Activated CD4-positive, alpha-beta T cell treated with anti-CD3 and anti-CD28 coated beads, Interleukin-2, amount 10 ng/mL, durations not matched to agents 24 days and 14 days (primary cell): ENCODE measurements around the gene GALNT13. TPM values are rescaled to one million over a fixed set of nuclear protein-coding genes. Genes with fewer than 3 reads are reported as not detected.

Experiments
- DNase-seq: peaks from one replicate; pipeline ENCODE4 v3.0.0; 2022
- H3K27ac Mint-ChIP-seq: one replicate; pipeline ENCODE4 v1.8.0; 2022; ENCODE audit warnings: mild to moderate bottlenecking, mixed read lengths
- H3K27me3 Mint-ChIP-seq: one replicate; pipeline ENCODE4 v1.8.0; 2022; ENCODE audit warnings: mixed read lengths
- H3K36me3 Mint-ChIP-seq: one replicate; pipeline ENCODE4 v1.8.0; 2022; ENCODE audit warnings: low read depth, mild to moderate bottlenecking, mixed read lengths
- H3K4me1 Mint-ChIP-seq: one replicate; pipeline ENCODE4 v1.8.0; 2021; ENCODE audit warnings: mixed read lengths
- H3K4me3 Mint-ChIP-seq: one replicate; pipeline ENCODE4 v1.8.0; 2022; ENCODE audit warnings: mild to moderate bottlenecking, moderate library complexity, mixed read lengths
- H3K9me3 Mint-ChIP-seq: one replicate; pipeline ENCODE4 v1.8.0; 2021; ENCODE audit warnings: mixed read lengths
- intact Hi-C: fragments of 100-400 bp; cut with micrococcal nuclease; formaldehyde crosslinking; loops from one replicate; pipeline ENCODE4 v1.15.1; 2023
- total RNA-seq: library from RNA; stranded (reverse); gene quantifications from 2 replicates; pipeline ENCODE4 v1.2.3, GENCODE V29; 2022

Gene GALNT13
- 0.19 TPM in 1 of 2 replicates, not detected in the other for total RNA-seq

- no peak within 1 kb of the TSS for H3K4me3 Mint-ChIP-seq
- no peaks in the 10 kb centered on the region for H3K4me1 Mint-ChIP-seq
- intact Hi-C loops: loop anchor here (10.0 kb wide), 1 partner anchor 397 kb away; the partner anchor contains the start of gene RPRM
- peaks cover 23% of the 10 kb centered on the region for H3K27me3 Mint-ChIP-seq
- H3K9me3 Mint-ChIP-seq: no peaks in the 10 kb centered on the region
- no peak within 1 kb of the TSS for H3K27ac Mint-ChIP-seq
- no peak for DNase-seq
- H3K36me3 Mint-ChIP-seq: no peaks in the 10 kb centered on the region
Observed at GRCh38 chr2:153871231-153872221, at the start of gene GALNT13. Gene GALNT13 (plus strand): TSS chr2:153871922.

GRCh38 chr2:153823880-153824279 lies 47.8 kb upstream of the GALNT13 start:
- H3K36me3 Mint-ChIP-seq: no peaks in the 10 kb centered on the region
- no peaks in the 10 kb centered on the region for H3K4me1 Mint-ChIP-seq
- no peak overlapping the region for H3K4me3 Mint-ChIP-seq
- H3K9me3 Mint-ChIP-seq: peaks cover 10% of the 10 kb centered on the region
- intact Hi-C loops: no loop called here
- DNase-seq: no peak
- H3K27ac Mint-ChIP-seq: no peak overlapping the region
- H3K27me3 Mint-ChIP-seq: no peaks in the 10 kb centered on the region

- intact Hi-C loops: no loop called here
- H3K27me3 Mint-ChIP-seq: no peaks in the 10 kb centered on the region
- H3K36me3 Mint-ChIP-seq: no peaks in the 10 kb centered on the region
- H3K27ac Mint-ChIP-seq: no peak overlapping the region
- H3K4me3 Mint-ChIP-seq: no peak overlapping the region
- peaks cover 6% of the 10 kb centered on the region for H3K9me3 Mint-ChIP-seq
- no peak for DNase-seq
- H3K4me1 Mint-ChIP-seq: no peaks in the 10 kb centered on the region
Observed at GRCh38 chr2:153828335-153828734, 43.4 kb upstream of the GALNT13 start.

GRCh38 chr2:153834662-153835061 lies 37.1 kb upstream of the GALNT13 start:
- H3K4me3 Mint-ChIP-seq: no peak overlapping the region
- no peak for DNase-seq
- no peaks in the 10 kb centered on the region for H3K4me1 Mint-ChIP-seq
- H3K27me3 Mint-ChIP-seq: no peaks in the 10 kb centered on the region
- H3K27ac Mint-ChIP-seq: no peak overlapping the region
- no peaks in the 10 kb centered on the region for H3K36me3 Mint-ChIP-seq
- H3K9me3 Mint-ChIP-seq: no peaks in the 10 kb centered on the region
- intact Hi-C loops: no loop called here

GRCh38 chr2:153858250-153858649 lies 13.5 kb upstream of the GALNT13 start:
- H3K9me3 Mint-ChIP-seq: no peaks in the 10 kb centered on the region
- no peaks in the 10 kb centered on the region for H3K4me1 Mint-ChIP-seq
- H3K27ac Mint-ChIP-seq: no peak overlapping the region
- no peaks in the 10 kb centered on the region for H3K27me3 Mint-ChIP-seq
- intact Hi-C loops: no loop called here
- no peaks in the 10 kb centered on the region for H3K36me3 Mint-ChIP-seq
- H3K4me3 Mint-ChIP-seq: no peak overlapping the region
- DNase-seq: no peak

GRCh38 chr2:153864022-153864421 lies 7.7 kb upstream of the GALNT13 start:
- intact Hi-C loops: no loop called here
- Mint-ChIP-seq H3K36me3 (no peaks in the 10 kb centered on the region), H3K9me3 (no peaks in the 10 kb centered on the region), H3K4me1 (no peaks in the 10 kb centered on the region), H3K27ac (no peak overlapping the region), H3K4me3 (no peak overlapping the region), H3K27me3 (no peaks in the 10 kb centered on the region)
- DNase-seq: no peak

- no peak overlapping the region for H3K4me3 Mint-ChIP-seq
- no peaks in the 10 kb centered on the region for H3K4me1 Mint-ChIP-seq
- no peaks in the 10 kb centered on the region for H3K36me3 Mint-ChIP-seq
- peaks cover 10% of the 10 kb centered on the region for H3K27me3 Mint-ChIP-seq
- H3K9me3 Mint-ChIP-seq: no peaks in the 10 kb centered on the region
- no peak overlapping the region for H3K27ac Mint-ChIP-seq
- intact Hi-C loops: no loop called here
- DNase-seq: no peak
Observed at GRCh38 chr2:153866595-153866994, 5.1 kb upstream of the GALNT13 start.

- no peak for DNase-seq
- peaks cover 23% of the 10 kb centered on the region for H3K27me3 Mint-ChIP-seq
- intact Hi-C loops: loop anchor here (10.0 kb wide), 1 partner anchor 396 kb away; the partner anchor contains the start of gene RPRM
Observed at GRCh38 chr2:153870308-153870707, 1.4 kb upstream of the GALNT13 start.

GRCh38 chr2:153872311-153873051 lies 759 bp downstream of the GALNT13 start:
- Mint-ChIP-seq H3K9me3 (no peaks in the 10 kb centered on the region), H3K27ac (no peak overlapping the region), H3K36me3 (no peaks in the 10 kb centered on the region), H3K4me1 (no peaks in the 10 kb centered on the region), H3K4me3 (no peak overlapping the region), H3K27me3 (peaks cover 23% of the 10 kb centered on the region)
- intact Hi-C loops: loop anchor here (10.0 kb wide), 1 partner anchor 398 kb away; the partner anchor contains the start of gene RPRM
- no peak for DNase-seq

More at GRCh38 chr2:153870308-153870707, 1.4 kb upstream of the GALNT13 start:
- no peak overlapping the region for H3K4me3 Mint-ChIP-seq
- H3K4me1 Mint-ChIP-seq: no peaks in the 10 kb centered on the region
- H3K36me3 Mint-ChIP-seq: no peaks in the 10 kb centered on the region
- no peak overlapping the region for H3K27ac Mint-ChIP-seq
- H3K9me3 Mint-ChIP-seq: no peaks in the 10 kb centered on the region

GRCh38 chr2:153873052-153874048 lies 1.6 kb downstream of the GALNT13 start:
- Mint-ChIP-seq H3K4me3 (no peak overlapping the region), H3K27ac (no peak overlapping the region), H3K9me3 (no peaks in the 10 kb centered on the region), H3K36me3 (no peaks in the 10 kb centered on the region), H3K27me3 (peaks cover 23% of the 10 kb centered on the region), H3K4me1 (no peaks in the 10 kb centered on the region)
- intact Hi-C loops: loop anchor here (10.0 kb wide), 1 partner anchor 399 kb away; the partner anchor contains the start of gene RPRM
- no peak for DNase-seq

GRCh38 chr2:153875801-153876466 lies 4.2 kb downstream of the GALNT13 start:
- Mint-ChIP-seq H3K4me1 (no peaks in the 10 kb centered on the region), H3K9me3 (no peaks in the 10 kb centered on the region), H3K27ac (no peak overlapping the region), H3K36me3 (no peaks in the 10 kb centered on the region), H3K4me3 (no peak overlapping the region), H3K27me3 (peaks cover 17% of the 10 kb centered on the region)
- intact Hi-C loops: loop anchor here (10.0 kb wide), 1 partner anchor 401 kb away; the partner anchor contains the start of gene RPRM
- DNase-seq: no peak

- H3K27ac Mint-ChIP-seq: no peak overlapping the region
- no peak overlapping the region for H3K4me3 Mint-ChIP-seq
- no peaks in the 10 kb centered on the region for H3K9me3 Mint-ChIP-seq
- no peak for DNase-seq
- H3K4me1 Mint-ChIP-seq: no peaks in the 10 kb centered on the region
- no peaks in the 10 kb centered on the region for H3K36me3 Mint-ChIP-seq
- no peaks in the 10 kb centered on the region for H3K27me3 Mint-ChIP-seq
- intact Hi-C loops: no loop called here
Observed at GRCh38 chr2:153880926-153881325, 9.2 kb downstream of the GALNT13 start.
